Suppressor macrophage treated with lipopolysaccharide for 4 hours (primary cell): Measurements from ENCODE around the gene WDFY2.

ENCODE experiments used
- DNase-seq: peaks from one replicate; pipeline ENCODE4 v3.0.0-alpha.2; 2020

The WDFY2 gene

GRCh38 chr13:51804295-51805172, 220.3 kb downstream of the WDFY2 start:
- peak; percentile 59 for DNase-seq

- DNase-seq, result no peak
These were observed 221.1 kb downstream of the WDFY2 start for GRCh38 chr13:51805313-51805712.

DNA sequence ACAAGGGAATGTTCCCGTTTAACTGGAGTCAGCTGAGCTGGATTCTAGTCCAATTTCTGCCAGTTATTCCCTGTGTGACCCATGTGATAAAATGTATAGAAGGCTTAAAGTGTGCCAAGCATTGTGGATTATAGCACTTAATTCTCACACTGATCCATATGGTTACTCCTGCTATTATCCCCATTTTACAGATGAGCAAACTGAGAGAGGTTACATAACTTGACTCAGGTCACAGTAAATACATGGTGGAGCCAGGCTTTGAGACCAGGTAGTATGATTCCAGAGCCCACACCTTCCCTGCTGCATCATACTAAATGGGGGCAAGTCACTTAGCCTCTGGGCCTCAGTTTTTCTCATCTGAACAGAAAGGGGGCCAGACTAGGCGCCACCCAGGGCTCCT, 221.7 kb downstream of the WDFY2 start:
- DNase-seq, result no peak

- peak; percentile 39 for DNase-seq
These were observed 222.3 kb downstream of the WDFY2 start for GRCh38 chr13:51806566-51806965.

- DNase-seq, result no peak
These were observed 222.8 kb downstream of the WDFY2 start for GRCh38 chr13:51807041-51807440.

DNA sequence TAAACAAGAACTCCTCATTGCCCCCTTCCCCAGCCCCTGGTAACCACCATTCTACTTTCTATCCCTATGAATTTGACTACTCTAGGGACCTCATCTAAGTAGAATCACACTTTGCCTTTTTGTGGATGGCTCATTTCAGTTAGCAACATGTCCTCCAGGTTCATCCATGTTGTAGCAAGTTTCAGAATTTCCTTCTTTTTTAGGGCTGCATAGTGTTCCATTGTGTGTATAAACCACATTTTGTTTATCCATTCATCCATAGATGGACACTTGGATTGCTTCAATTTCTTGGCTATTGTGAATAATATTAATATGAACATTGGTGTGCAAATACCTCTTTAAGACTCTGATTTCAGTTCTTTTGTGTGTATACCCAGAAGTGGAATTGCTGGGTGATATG, 224.5 kb downstream of the WDFY2 start:
- no peak for DNase-seq

- DNase-seq, result no peak
These were observed 226.8 kb downstream of the WDFY2 start for GRCh38 chr13:51811046-51811445.

DNA sequence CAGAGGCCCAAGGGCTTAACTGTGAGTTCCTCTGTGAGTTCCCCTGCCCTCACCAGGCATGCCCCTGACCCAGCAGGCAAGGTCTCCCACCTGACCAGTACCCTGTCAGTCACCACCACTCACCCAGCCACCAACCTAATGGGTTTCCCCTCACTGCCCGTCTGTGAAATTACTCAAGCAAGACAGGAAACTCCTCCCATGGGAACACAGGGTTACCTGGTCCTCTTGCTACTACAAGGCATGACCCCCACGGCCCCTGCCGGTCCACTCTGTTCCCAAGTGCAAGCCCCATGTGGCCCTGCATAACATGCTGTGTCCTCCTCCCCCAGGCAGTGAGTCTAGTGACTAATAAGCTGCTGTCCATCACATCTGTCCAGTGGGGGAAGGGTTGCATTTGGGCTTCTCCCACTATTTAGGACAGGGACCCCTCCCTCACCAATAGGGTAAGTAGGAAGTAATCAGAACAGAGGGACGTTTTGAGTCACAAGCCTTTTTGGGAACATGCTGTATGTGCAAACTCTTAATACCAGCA, 227.7 kb downstream of the WDFY2 start:
- peak; percentile 48 for DNase-seq

DNA sequence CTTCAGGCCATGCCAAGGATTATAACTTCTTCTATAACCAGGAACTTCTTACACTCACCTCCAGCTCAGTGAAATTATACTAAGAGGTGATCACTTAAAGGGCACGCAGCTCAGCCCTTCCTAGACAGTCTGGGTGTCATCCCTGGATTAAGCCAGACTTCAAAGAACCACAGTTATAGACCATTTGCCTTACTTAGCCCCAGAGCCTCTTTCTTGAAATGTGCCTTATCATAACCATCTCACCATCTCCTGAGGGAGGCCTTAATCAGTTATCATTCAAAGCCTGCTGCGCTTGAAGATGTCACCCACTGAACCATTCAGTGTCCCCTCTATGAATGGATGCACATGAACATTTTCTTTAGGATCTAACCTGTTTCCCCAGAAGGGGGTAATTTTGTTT, 229.8 kb downstream of the WDFY2 start:
- no peak for DNase-seq

GRCh38 chr13:51814825-51815650, 230.8 kb downstream of the WDFY2 start:
- peak; percentile 81 for DNase-seq

GRCh38 chr13:51815848-51816247, 231.6 kb downstream of the WDFY2 start:
- no peak for DNase-seq

DNA sequence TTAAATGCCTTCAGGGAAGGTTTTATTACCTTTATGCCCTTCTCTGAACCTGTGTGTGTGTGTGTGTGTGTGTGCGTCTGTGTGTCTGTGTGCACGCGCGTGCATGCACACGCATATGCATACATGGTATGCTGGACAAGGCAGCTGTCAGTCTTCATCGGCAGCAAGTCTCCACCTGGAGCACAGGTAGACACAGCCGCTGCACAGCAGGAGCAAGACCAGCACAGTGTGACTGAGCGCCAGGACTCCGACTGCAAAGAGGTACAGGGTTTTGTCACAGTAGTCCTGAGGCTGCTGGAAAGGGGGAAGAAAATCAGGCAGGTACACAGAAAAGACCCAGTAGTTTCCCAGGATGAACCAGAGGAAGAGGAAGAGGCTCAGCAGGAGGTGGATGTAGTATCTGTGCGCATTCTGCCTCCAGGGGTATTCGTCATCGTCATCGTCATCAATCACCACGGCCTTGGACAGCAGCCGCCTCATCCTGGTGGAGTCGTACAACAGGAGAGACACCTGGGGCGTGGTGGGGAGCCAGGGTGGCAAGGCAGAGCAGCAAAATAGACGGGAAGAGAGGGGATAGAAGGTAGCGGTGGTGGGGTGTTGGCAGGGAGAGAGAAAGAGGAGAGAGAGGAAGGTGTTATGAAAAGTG, 232.5 kb downstream of the WDFY2 start:
- DNase-seq, result no peak
